Uterus (tissue), 4 donors: Measurements from ENCODE around the gene STK11. TPM values are rescaled to one million over a fixed set of nuclear protein-coding genes. Genes with fewer than 3 reads are reported as not detected.

Experiments used
- DNase-seq, 2 donors: peaks; one replicate each; pipeline ENCODE4 v3.0.0-alpha.2; 2019 to 2020
- H3K27ac ChIP-seq, 2 donors: fragments of 200-600 bp; sonication (generic); 1 replicate in 1 of 2; 2 replicates in 1 of 2; pipeline ENCODE4 v1.5.1; 2016 to 2018
- H3K27me3 ChIP-seq, 2 donors: fragments of 200-600 bp; sonication (generic); one replicate each; pipeline ENCODE4 v1.5.1; 2018 to 2019; ENCODE audit warnings: control low read depth in 1 of 2
- H3K36me3 ChIP-seq, 2 donors: fragments of 200-600 bp; sonication (generic); one replicate each; pipeline ENCODE4 v1.5.1; 2019; ENCODE audit warnings: control low read depth in 1 of 2
- H3K4me1 ChIP-seq, 2 donors: fragments of 200-600 bp; sonication (generic); one replicate each; pipeline ENCODE4 v1.5.1; 2018 to 2019; ENCODE audit warnings: control low read depth in 1 of 2
- H3K4me3 ChIP-seq, 2 donors: fragments of 200-600 bp; sonication (generic); 1 replicate in 1 of 2; 2 replicates in 1 of 2; pipeline ENCODE4 v1.5.1; 2018 to 2019; ENCODE audit warnings: mild to moderate bottlenecking in 1 of 2
- H3K9me3 ChIP-seq, 2 donors: fragments of 200-600 bp; sonication (generic); one replicate each; pipeline ENCODE4 v1.5.1; 2019; ENCODE audit warnings: control low read depth in 1 of 2
- POLR2A ChIP-seq, 2 donors: fragments of 450-650 bp; IDR thresholded peaks; one replicate each; pipeline ENCODE4 v1.6.1; 2016; ENCODE audit warnings: antibody characterized with exemption in 2 of 2, mild to moderate bottlenecking in 1 of 2, moderate library complexity in 1 of 2
- intact Hi-C: fragments of 100-400 bp; cut with DNase I; formaldehyde crosslinking; loops from one replicate; pipeline ENCODE4 v1.15.1; 2023; ENCODE audit warnings: low total_unique reads
- total RNA-seq, 4 donors: library from RNA; depleted of rRNA in 3 of 4; stranded (reverse); fragments of >200 nt in 3 of 4; gene quantifications; one replicate each; pipeline versions ENCODE4 v1.1.0 to v1.2.4, GENCODE V29; 2014 to 2023
- TF ChIP-seq, protein P1 (sequence below), 4 experiments: fragments of 200-600 bp in 2 of 4; fragments of 450-650 bp in 2 of 4; sonication (generic) in 2 of 4; IDR thresholded peaks; one replicate each; pipeline ENCODE4 v1.5.1; 2016 to 2019; ENCODE audit warnings: antibody characterized with exemption in 4 of 4, mild to moderate bottlenecking in 2 of 4, moderate library complexity in 1 of 4
- donor health status: DM: yes; HTN: yes; CAD: no.

The STK11 gene
- total RNA-seq, 4 donors from 2014 or later: 17.4 to 62.8 (median 43.3) TPM

GRCh38 chr19:1236576-1236975 is 31.0 kb downstream of the STK11 start:
- no peak for DNase-seq
- Histone ChIP-seq H3K9me3 (no peaks in the 10 kb centered on the region), H3K27ac (no peak overlapping the region), H3K36me3 (no peaks in the 10 kb centered on the region), H3K4me3 (peak overlapping the region in 1 of 2 donors; percentile 49), H3K27me3 (peaks cover 0 to 8% of the 10 kb centered on the region in 2 donors), H3K4me1 (peaks cover 0 to 16% of the 10 kb centered on the region in 2 donors)
- no peak for TF ChIP-seq POLR2A (IDR thresholded peaks at IDR 0.05)
- TF ChIP-seq, protein P1, sequence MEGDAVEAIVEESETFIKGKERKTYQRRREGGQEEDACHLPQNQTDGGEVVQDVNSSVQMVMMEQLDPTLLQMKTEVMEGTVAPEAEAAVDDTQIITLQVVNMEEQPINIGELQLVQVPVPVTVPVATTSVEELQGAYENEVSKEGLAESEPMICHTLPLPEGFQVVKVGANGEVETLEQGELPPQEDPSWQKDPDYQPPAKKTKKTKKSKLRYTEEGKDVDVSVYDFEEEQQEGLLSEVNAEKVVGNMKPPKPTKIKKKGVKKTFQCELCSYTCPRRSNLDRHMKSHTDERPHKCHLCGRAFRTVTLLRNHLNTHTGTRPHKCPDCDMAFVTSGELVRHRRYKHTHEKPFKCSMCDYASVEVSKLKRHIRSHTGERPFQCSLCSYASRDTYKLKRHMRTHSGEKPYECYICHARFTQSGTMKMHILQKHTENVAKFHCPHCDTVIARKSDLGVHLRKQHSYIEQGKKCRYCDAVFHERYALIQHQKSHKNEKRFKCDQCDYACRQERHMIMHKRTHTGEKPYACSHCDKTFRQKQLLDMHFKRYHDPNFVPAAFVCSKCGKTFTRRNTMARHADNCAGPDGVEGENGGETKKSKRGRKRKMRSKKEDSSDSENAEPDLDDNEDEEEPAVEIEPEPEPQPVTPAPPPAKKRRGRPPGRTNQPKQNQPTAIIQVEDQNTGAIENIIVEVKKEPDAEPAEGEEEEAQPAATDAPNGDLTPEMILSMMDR (IDR thresholded peaks at IDR 0.05): no peak
- intact Hi-C loops: no loop called here

GRCh38 chr19:1237027-1237659 is 31.6 kb downstream of the STK11 start:
- H3K4me1 ChIP-seq: peaks cover 0 to 17% of the 10 kb centered on the region in 2 donors
- H3K27me3 ChIP-seq: peaks cover 0 to 8% of the 10 kb centered on the region in 2 donors
- TF ChIP-seq POLR2A (IDR thresholded peaks at IDR 0.05): no peak
- TF ChIP-seq, protein P1 (IDR thresholded peaks at IDR 0.05): no peak
- H3K36me3 ChIP-seq: no peaks in the 10 kb centered on the region
- intact Hi-C loops: no loop called here
- peak overlapping the region in 1 of 2 donors; percentile 97 for H3K27ac ChIP-seq
- H3K9me3 ChIP-seq: no peaks in the 10 kb centered on the region
- DNase-seq: peak in 1 of 2 donors; percentile 61
- H3K4me3 ChIP-seq: peak overlapping the region; percentile 39 to 49

GRCh38 chr19:1237754-1238368 is 32.3 kb downstream of the STK11 start, which contains the start of gene CBARP:
Gene CBARP, minus strand, starts transcription at chr19:1238005. Its CDS starts 1,905 bp downstream, at chr19:1236100.
- H3K27me3 ChIP-seq: peaks cover 0 to 8% of the 10 kb centered on the region in 2 donors
- H3K36me3 ChIP-seq: no peaks in the 10 kb centered on the region
- H3K27ac ChIP-seq: peak within 1 kb of the TSS; percentile 93 to 97
- intact Hi-C loops: no loop called here
- no peak for TF ChIP-seq POLR2A (IDR thresholded peaks at IDR 0.05)
- TF ChIP-seq, protein P1 (IDR thresholded peaks at IDR 0.05): no peak
- no peaks in the 10 kb centered on the region for H3K9me3 ChIP-seq
- peaks cover 0 to 21% of the 10 kb centered on the region in 2 donors for H3K4me1 ChIP-seq
- DNase-seq: peak; percentile 44 to 58
- peak within 1 kb of the TSS; percentile 39 to 49 for H3K4me3 ChIP-seq

- H3K27me3 ChIP-seq: peaks cover 0 to 8% of the 10 kb centered on the region in 2 donors
- peak overlapping the region in 1 of 2 donors; percentile 26 for H3K4me3 ChIP-seq
- intact Hi-C loops: no loop called here
- H3K9me3 ChIP-seq: no peaks in the 10 kb centered on the region
- H3K4me1 ChIP-seq: peaks cover 0 to 21% of the 10 kb centered on the region in 2 donors
- peak in 1 of 2 donors; percentile 37 for DNase-seq
- TF ChIP-seq, protein P1 (IDR thresholded peaks at IDR 0.05): no peak
- no peak for TF ChIP-seq POLR2A (IDR thresholded peaks at IDR 0.05)
- peak overlapping the region; percentile 93 to 97 for H3K27ac ChIP-seq
- H3K36me3 ChIP-seq: no peaks in the 10 kb centered on the region
Observed at GRCh38 chr19:1238369-1239303, 33.1 kb downstream of the STK11 start.
